ENCODE results near the gene TRAF7. TPM values are rescaled to one million over a fixed set of nuclear protein-coding genes. Genes with fewer than 3 reads are reported as not detected.

The TRAF7 gene
- total and polyA plus RNA-seq, 2 of the 8 experiments (the other 6 are each of a cell fraction or from before 2014, with no cell fraction given), result 96.8 to 148 TPM

GRCh38 chr16:2204416-2205103 lies 49.0 kb downstream of the TRAF7 start (continued):
- TF ChIP-seq E2F6 (IDR thresholded peaks at IDR 0.05), result no peak
- no peak for TF ChIP-seq RAD21 (IDR thresholded peaks at IDR 0.05 in 1 of 2, conservative IDR thresholded peaks at IDR 0.05 in 1 of 2; ENCODE audit: low read depth in 2 of 2, low read length in 2 of 2)
- no peak for TF ChIP-seq TAF7 (optimal IDR thresholded peaks at IDR 0.05; ENCODE audit: borderline replicate concordance, low read depth, low read length)
- no peak for TF ChIP-seq KDM5A (IDR thresholded peaks at IDR 0.05; ENCODE audit: low read length)
